Coronary artery (tissue), 2 donors: ENCODE measurements around the gene CST8.
"Not testable (repeated sequence)": the region's sequence is repeated elsewhere in the genome, so short reads cannot be mapped to it uniquely, and the experiment has no call there.

Source experiments
- DNase-seq: peaks from one replicate; pipeline ENCODE4 v3.0.0-alpha.2; 2017; ENCODE audit warnings: low spot score
- H3K27ac ChIP-seq, 2 donors: fragments of 200-600 bp; sonication (generic); one replicate each; pipeline ENCODE4 v1.5.1; 2016 to 2019
- H3K4me3 ChIP-seq: fragments of 200-600 bp; sonication (generic); 2 replicates; pipeline ENCODE4 v1.5.1; 2016; ENCODE audit warnings: mild to moderate bottlenecking, moderate library complexity
- CTCF ChIP-seq: fragments of 200-600 bp; sonication (generic); IDR thresholded peaks from one replicate; pipeline ENCODE4 v1.5.1; 2019; ENCODE audit warnings: antibody characterized with exemption

Gene CST8

GRCh38 chr20:23454816-23455215 lies 36.1 kb upstream of the CST8 start:
- DNase-seq: no peak
- H3K27ac ChIP-seq: no peak overlapping the region
- no peak overlapping the region for H3K4me3 ChIP-seq
- no peak for TF ChIP-seq CTCF

- no peak for DNase-seq
- no peak overlapping the region for H3K27ac ChIP-seq
- H3K4me3 ChIP-seq: no peak overlapping the region
- no peak for TF ChIP-seq CTCF
Measured at GRCh38 chr20:23455639-23456038, 35.3 kb upstream of the CST8 start.

DNA sequence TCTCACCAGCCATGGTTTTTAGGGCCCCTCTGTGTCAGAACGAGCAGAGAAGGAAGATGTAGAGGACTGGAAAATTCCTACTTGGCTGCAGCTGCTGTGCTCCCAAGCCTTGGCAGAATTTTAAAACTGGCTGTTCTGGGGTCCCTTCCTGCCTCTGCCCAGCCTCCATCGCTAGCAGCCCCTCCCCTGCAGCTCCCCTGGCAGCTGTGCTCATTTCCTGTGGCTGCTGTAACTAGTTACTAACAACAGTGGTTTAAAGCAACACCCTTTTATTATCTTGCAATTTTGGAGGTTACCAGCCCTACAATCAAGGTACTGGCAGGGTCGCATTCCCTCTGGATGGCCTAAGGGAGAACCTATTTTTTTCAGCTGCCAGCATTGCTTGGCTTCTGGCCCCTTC lies 34.5 kb upstream of the CST8 start:
- no peak overlapping the region for H3K4me3 ChIP-seq
- no peak for DNase-seq
- TF ChIP-seq CTCF: no peak
- no peak overlapping the region for H3K27ac ChIP-seq

DNA sequence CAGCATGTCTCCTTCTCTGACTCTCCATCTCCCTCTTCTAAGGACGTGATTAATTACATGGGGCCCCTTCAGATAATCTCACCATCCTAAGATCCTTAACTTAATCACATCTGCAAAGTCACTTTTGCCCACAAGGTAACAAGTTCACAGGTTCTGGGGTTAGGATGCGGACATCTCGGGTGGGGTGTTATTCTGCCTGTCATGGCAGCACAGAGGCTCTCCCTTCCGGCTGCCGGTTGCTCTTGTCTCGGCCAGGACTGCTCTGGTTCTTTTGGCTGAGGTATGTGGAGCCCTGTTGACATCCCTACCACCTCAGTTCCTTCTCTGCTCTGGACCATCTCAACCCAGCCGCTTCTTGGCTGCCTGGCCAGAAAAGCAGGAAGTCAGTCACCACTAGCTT lies 34.0 kb upstream of the CST8 start:
- DNase-seq: no peak
- Histone ChIP-seq H3K4me3 (no peak overlapping the region), H3K27ac (no peak overlapping the region)
- no peak for TF ChIP-seq CTCF

DNA sequence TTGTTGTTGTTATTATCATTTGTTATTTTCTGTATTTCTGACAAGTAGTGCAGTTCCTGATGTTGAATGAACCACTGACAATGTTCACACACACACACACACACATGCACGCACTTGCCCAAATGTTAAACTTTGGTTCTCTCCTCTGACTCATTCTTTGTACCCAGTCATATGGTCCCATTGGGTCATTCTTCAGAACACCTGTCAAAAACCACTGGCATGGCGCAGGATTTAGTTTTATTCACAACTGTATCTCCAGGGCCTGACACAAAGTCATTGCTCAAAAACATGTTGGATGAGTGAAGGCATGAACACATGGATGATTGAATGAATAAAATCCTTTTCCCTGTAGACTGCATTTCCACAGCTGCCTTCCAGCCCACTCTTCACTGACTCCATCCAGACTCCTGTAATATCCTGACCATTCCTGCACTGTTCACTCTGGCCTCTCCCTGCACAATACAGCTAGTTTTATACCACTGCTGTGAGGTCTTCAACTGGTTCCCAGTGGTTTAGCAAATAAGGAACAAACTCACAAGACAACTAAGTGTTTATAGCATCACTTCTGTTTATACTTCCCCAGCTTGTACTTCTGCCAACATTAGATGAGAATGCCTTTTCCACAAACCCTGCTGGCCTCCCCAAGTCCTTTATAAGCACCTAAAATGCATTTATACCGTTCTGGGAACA lies 31.3 kb upstream of the CST8 start:
- TF ChIP-seq CTCF: no peak
- no peak overlapping the region for H3K27ac ChIP-seq
- H3K4me3 ChIP-seq: no peak overlapping the region
- DNase-seq: no peak

DNA sequence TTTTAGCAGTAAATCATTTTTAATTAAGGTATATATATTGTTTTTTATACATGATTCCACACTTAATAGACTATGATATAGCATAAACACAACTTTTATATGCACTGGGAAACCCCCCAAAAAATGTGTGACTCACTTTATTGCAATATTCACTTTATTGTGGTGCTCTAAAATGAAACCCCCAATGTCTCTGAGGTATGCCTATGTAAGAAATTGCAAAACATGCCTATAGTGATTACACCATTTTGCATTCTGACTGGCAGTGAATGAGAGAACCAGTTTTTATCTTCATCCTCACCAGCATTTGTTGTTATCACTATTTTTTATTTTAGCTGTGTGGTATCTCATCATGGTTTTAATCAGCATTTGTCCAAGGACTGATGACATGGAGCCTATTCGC lies 29.7 kb upstream of the CST8 start:
- Histone ChIP-seq H3K27ac (no peak overlapping the region), H3K4me3 (no peak overlapping the region)
- no peak for TF ChIP-seq CTCF
- DNase-seq: no peak

GRCh38 chr20:23466961-23467360 lies 24.0 kb upstream of the CST8 start:
- not testable (repeated sequence) for DNase-seq, H3K27ac ChIP-seq, H3K4me3 ChIP-seq

GRCh38 chr20:23472306-23472705 lies 18.6 kb upstream of the CST8 start:
- not testable (repeated sequence) for H3K27ac ChIP-seq, H3K4me3 ChIP-seq, DNase-seq

DNA sequence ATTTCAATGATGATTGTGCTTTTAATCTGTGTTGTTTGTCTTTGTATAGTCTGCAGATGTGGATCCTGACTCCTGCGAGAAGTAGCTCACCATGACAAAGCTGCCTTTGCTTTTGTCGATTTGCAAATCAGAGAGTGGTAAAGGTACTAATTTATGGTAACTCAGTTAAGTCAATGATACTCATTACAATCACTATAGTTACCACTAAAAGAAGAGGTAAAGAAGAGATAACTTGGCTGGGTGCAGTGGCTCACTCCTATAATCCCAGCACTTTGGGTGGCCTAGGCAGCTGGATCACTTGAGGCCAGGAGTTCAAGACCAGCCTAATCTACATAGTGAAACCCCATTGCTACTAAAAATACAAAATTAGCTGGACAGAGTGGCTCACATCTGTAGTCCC lies 17.6 kb upstream of the CST8 start:
- not testable (repeated sequence) for H3K4me3 ChIP-seq, DNase-seq, H3K27ac ChIP-seq
